H1 (cell line): ENCODE results near the gene CHAD. TPM values are rescaled to one million over a fixed set of nuclear protein-coding genes. Genes with fewer than 3 reads are reported as not detected.

Source experiments
- CBX5 ChIP-seq: fragments of 300-800, 300-1000 bp; sonication (generic); IDR thresholded peaks from 2 replicates; pipeline ENCODE4 v1.7.1; 2016; ENCODE audit warnings: antibody characterized with exemption, low read length, low read depth
- CHD1 ChIP-seq: IDR thresholded peaks from 2 replicates; pipeline ENCODE4 v1.6.1; 2012; ENCODE audit warnings: low read depth, low read length, improper control_type of control experiment
- EP300 ChIP-seq, 2 experiments: IDR thresholded peaks; 1 replicate in 1 of 2; 2 replicates in 1 of 2; pipeline ENCODE4 v1.6.1; 2011 to 2012; ENCODE audit warnings: low read depth in 2 of 2, low read length in 2 of 2, mild to moderate bottlenecking in 2 of 2, borderline replicate concordance in 1 of 2, inconsistent platforms in 1 of 2, moderate library complexity in 1 of 2
- GTF2F1 ChIP-seq: IDR thresholded peaks from 2 replicates; pipeline ENCODE4 v1.6.1; 2012; ENCODE audit warnings: low read depth, low read length, improper control_type of control experiment, borderline replicate concordance
- KDM1A ChIP-seq: fragments of 200-600, 300-600 bp; sonication (generic); IDR thresholded peaks from 2 replicates; pipeline ENCODE4 v1.7.1; 2016; ENCODE audit warnings: mild to moderate bottlenecking, low read length, borderline replicate concordance
- KDM4A ChIP-seq: IDR thresholded peaks from one replicate; pipeline ENCODE4 v1.7.1; 2012; ENCODE audit warnings: low read depth, mild to moderate bottlenecking, moderate library complexity, low read length, inconsistent platforms; ENCODE audit not compliant: severe bottlenecking
- NANOG ChIP-seq: IDR thresholded peaks from 2 replicates; pipeline ENCODE4 v1.6.1; 2011; ENCODE audit warnings: low read length, low read depth, mild to moderate bottlenecking, inconsistent platforms; ENCODE audit not compliant: insufficient read depth, poor library complexity, severe bottlenecking
- POLR2A ChIP-seq, 2 experiments: IDR thresholded peaks; 1 replicate in 1 of 2; 2 replicates in 1 of 2; pipeline ENCODE4 v1.6.1; 2011; ENCODE audit warnings: low read depth in 2 of 2, low read length in 2 of 2, mild to moderate bottlenecking in 2 of 2; ENCODE audit errors: control extremely low read depth in 1 of 2
- POLR2AphosphoS5 ChIP-seq: IDR thresholded peaks from 2 replicates; pipeline ENCODE4 v1.6.1; 2011; ENCODE audit warnings: low read depth, low read length
- RFX5 ChIP-seq: IDR thresholded peaks from 2 replicates; pipeline ENCODE4 v1.6.1; 2011; ENCODE audit warnings: low read depth, low read length, improper control_type of control experiment, borderline replicate concordance
- SAP30 ChIP-seq: fragments of 300-600 bp; sonication (generic); IDR thresholded peaks from 2 replicates; pipeline ENCODE4 v1.7.1; 2012; ENCODE audit warnings: low read length, moderate library complexity, mild to moderate bottlenecking, inconsistent platforms; ENCODE audit not compliant: insufficient read depth, insufficient replicate concordance
- SIN3A ChIP-seq, 2 experiments: IDR thresholded peaks in 1 of 2; conservative IDR thresholded peaks in 1 of 2; 2 replicates each; pipeline ENCODE4 v1.6.1; 2011 to 2012; ENCODE audit warnings: low read length in 2 of 2, improper control_type of control experiment in 1 of 2, low read depth in 1 of 2, mild to moderate bottlenecking in 1 of 2
- TAF1 ChIP-seq: IDR thresholded peaks from 2 replicates; pipeline ENCODE4 v1.6.1; 2011; ENCODE audit warnings: mild to moderate bottlenecking, low read depth, low read length
- TEAD4 ChIP-seq: IDR thresholded peaks from 2 replicates; pipeline ENCODE4 v1.6.1; 2012; ENCODE audit warnings: low read depth, low read length, inconsistent platforms, mixed read lengths
- polyA plus RNA-seq, 7 experiments: library from polyadenylated mRNA; depleted of rRNA in 3 of 7; stranded (reverse) in 5 of 7; unstranded in 2 of 7; fragments of >200 nt in 5 of 7; fragments of 200-250 nt in 2 of 7; gene quantifications; 1 replicate in 5 of 7; 2 replicates in 1 of 7; 4 replicates in 1 of 7; pipeline versions ENCODE4 v1.2.1 to v1.2.3, GENCODE V29; 2011 to 2013; ENCODE audit warnings: missing spikeins in 2 of 7, mixed read lengths in 2 of 7
- total RNA-seq: library from RNA; stranded (reverse); fragmentation: NEBNext Ultra II Directional; extraction: Animal tissue kit (Norgen Biotek cat#: 25700); gene quantifications from 2 replicates; pipeline ENCODE4 v1.2.1, GENCODE V29; 2021
- TF ChIP-seq, protein P1 (sequence below), 3 experiments: IDR thresholded peaks; 1 replicate in 2 of 3; 2 replicates in 1 of 3; pipeline versions ENCODE4 v1.5.1 to v1.6.1; 2011; ENCODE audit warnings: low read length in 3 of 3, mild to moderate bottlenecking in 3 of 3, inconsistent platforms in 2 of 3, low read depth in 1 of 3, moderate library complexity in 1 of 3; ENCODE audit not compliant: insufficient read depth in 1 of 3; ENCODE audit errors: control extremely low read depth in 1 of 3
- TF ChIP-seq, protein P2 (sequence below): IDR thresholded peaks from 2 replicates; pipeline ENCODE4 v1.6.1; 2011; ENCODE audit warnings: low read depth, mild to moderate bottlenecking, low read length; ENCODE audit not compliant: insufficient read depth
- TF ChIP-seq, protein P3 (sequence below): IDR thresholded peaks from 2 replicates; pipeline ENCODE4 v1.6.1; 2011; ENCODE audit warnings: low read length, improper control_type of control experiment

CHAD gene
- total and polyA plus RNA-seq, 2 of the 8 experiments (the other 6 are each of a cell fraction or from before 2014, with no cell fraction given): 0.03 TPM; not detected in 1

DNA sequence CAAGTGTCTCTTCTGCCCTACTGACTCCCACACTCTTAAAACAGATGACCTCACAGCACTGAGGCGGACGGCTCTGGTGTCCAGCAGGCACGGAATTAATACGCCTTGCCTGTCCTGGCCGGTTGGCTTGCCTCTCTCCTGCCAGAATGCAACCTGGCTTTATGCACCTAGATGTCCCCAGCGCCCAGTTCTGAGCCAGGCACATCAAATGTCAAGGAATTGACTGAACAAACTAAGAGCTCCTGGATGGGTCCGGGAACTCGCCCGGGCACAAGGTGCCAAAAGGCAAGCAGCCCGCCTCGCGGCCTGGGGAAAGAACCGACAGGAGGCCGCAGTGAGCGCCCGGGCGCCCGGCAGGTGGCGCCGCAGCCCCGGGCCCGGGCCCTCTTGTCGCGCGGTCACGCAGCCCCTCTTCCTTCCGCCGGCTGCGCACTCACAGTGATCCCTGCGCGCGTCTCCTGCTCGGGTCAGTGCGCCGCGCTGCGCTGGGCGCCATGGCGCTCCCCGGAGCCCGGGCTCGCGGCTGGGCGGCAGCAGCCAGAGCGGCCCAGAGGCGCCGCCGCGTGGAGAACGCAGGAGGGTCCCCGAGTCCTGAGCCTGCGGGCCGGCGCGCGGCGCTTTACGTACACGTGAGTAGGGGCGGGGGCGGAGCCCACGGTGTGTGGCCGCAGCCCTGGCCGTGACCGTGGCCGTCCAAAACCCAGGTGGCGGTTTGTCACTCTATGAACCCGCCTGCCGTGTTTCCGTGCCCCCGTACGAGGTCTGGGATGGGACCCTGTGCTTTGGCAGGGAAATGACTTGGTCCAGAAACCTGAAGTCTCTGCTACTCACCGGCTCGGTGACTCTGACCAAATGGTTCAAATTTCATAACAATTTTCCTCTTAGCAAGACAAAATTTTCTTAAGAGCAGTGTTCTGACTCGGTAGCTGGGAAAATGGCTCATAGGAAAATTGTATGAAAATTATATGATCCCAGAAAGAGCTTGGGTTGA, 10.0 kb upstream of the CHAD start, which contains the start of gene RSAD1 (continued):
- TF ChIP-seq, protein P1, sequence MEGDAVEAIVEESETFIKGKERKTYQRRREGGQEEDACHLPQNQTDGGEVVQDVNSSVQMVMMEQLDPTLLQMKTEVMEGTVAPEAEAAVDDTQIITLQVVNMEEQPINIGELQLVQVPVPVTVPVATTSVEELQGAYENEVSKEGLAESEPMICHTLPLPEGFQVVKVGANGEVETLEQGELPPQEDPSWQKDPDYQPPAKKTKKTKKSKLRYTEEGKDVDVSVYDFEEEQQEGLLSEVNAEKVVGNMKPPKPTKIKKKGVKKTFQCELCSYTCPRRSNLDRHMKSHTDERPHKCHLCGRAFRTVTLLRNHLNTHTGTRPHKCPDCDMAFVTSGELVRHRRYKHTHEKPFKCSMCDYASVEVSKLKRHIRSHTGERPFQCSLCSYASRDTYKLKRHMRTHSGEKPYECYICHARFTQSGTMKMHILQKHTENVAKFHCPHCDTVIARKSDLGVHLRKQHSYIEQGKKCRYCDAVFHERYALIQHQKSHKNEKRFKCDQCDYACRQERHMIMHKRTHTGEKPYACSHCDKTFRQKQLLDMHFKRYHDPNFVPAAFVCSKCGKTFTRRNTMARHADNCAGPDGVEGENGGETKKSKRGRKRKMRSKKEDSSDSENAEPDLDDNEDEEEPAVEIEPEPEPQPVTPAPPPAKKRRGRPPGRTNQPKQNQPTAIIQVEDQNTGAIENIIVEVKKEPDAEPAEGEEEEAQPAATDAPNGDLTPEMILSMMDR (IDR thresholded peaks at IDR 0.05; ENCODE audit: control extremely low read depth in 1 of 3, insufficient read depth in 1 of 3, low read depth in 1 of 3, low read length in 3 of 3): peak; percentile 66 to 91 (median 67)
- no peak for TF ChIP-seq GTF2F1
- peak; percentile 37; the same call in 1 of the 2 replicates for TF ChIP-seq TEAD4
- no peak for TF ChIP-seq CBX5
- peak; percentile 38 for TF ChIP-seq SAP30
- peak; percentile 60 for TF ChIP-seq POLR2AphosphoS5
- TF ChIP-seq RFX5: no peak
- peak; percentile 95 for TF ChIP-seq KDM4A
- no peak for TF ChIP-seq CHD1
- TF ChIP-seq, protein P2, sequence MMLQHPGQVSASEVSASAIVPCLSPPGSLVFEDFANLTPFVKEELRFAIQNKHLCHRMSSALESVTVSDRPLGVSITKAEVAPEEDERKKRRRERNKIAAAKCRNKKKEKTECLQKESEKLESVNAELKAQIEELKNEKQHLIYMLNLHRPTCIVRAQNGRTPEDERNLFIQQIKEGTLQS: peak; percentile 16; the same call in 1 of the 2 replicates
- no peak for TF ChIP-seq KDM1A
- peak in 1 of 2 experiments; percentile 87; a peak in 2 of 3 replicates for TF ChIP-seq POLR2A (IDR thresholded peaks at IDR 0.05; ENCODE audit: control extremely low read depth in 1 of 2, low read depth in 2 of 2, low read length in 2 of 2)
- TF ChIP-seq, protein P3, sequence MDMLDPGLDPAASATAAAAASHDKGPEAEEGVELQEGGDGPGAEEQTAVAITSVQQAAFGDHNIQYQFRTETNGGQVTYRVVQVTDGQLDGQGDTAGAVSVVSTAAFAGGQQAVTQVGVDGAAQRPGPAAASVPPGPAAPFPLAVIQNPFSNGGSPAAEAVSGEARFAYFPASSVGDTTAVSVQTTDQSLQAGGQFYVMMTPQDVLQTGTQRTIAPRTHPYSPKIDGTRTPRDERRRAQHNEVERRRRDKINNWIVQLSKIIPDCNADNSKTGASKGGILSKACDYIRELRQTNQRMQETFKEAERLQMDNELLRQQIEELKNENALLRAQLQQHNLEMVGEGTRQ: no peak
- peak; percentile 80 for TF ChIP-seq TAF1
- no peak for TF ChIP-seq NANOG
- TF ChIP-seq SIN3A (conservative IDR thresholded peaks at IDR 0.05 in 1 of 2, IDR thresholded peaks at IDR 0.05 in 1 of 2; ENCODE audit: low read depth in 1 of 2, low read length in 2 of 2): peak; percentile 35 to 82; a peak in 1 of 4 replicates
- no peak; a peak in 1 of 3 replicates for TF ChIP-seq EP300 (IDR thresholded peaks at IDR 0.05; ENCODE audit: borderline replicate concordance in 1 of 2, low read depth in 2 of 2, low read length in 2 of 2)
